Measurements from ENCODE around the gene TULP4. TPM values are rescaled to one million over a fixed set of nuclear protein-coding genes. Genes with fewer than 3 reads are reported as not detected.

The TULP4 gene
- total RNA-seq, 1 experiment from 2014 or later = 126 TPM

- intact Hi-C loops (cut with micrococcal nuclease; ENCODE audit: unreplicated experiment) = no loop called here
- POLR2A ChIA-PET = no interaction called here
Observed at GRCh38 chr6:158480989-158481388, 168.7 kb downstream of the TULP4 start.

GRCh38 chr6:158481690-158482473, 169.6 kb downstream of the TULP4 start:
- no peak for DNase-seq
- Mint-ChIP-seq H3K27ac (ENCODE audit: unreplicated experiment) (peak overlapping the region; percentile 11), H3K9me3 (ENCODE audit: unreplicated experiment) (no peaks in the 10 kb centered on the region), H3K4me1 (ENCODE audit: low read depth, unreplicated experiment) (peaks cover 3% of the 10 kb centered on the region), H3K36me3 (ENCODE audit: insufficient read depth, unreplicated experiment) (peaks cover 53% of the 10 kb centered on the region), H3K4me3 (ENCODE audit: unreplicated experiment) (no peak overlapping the region), H3K27me3 (ENCODE audit: insufficient read depth, unreplicated experiment) (no peaks in the 10 kb centered on the region)
- POLR2A ChIA-PET = no interaction called here
- Histone ChIP-seq H3K27me3 (replicated peaks; ENCODE audit: control insufficient read depth, insufficient read depth, low read length) (no peaks in the 10 kb centered on the region), H3K9me3 (no peaks in the 10 kb centered on the region), H3K4me1 (no peaks in the 10 kb centered on the region), H3K36me3 (ENCODE audit: control insufficient read depth, insufficient read depth, low read length) (no peaks in the 10 kb centered on the region; the same call in none of the 2 replicates), H3K4me3 (ENCODE audit: low read depth, low read length) (no peak overlapping the region)
- intact Hi-C loops (cut with micrococcal nuclease; ENCODE audit: unreplicated experiment) = no loop called here
- no TSS peak for BruUV-seq (replicated peaks)
- no peak for TF ChIP-seq CTCF (IDR thresholded peaks at IDR 0.05; ENCODE audit: insufficient read depth in 1 of 2, low read depth in 1 of 2, low read length in 1 of 2, severe bottlenecking in 1 of 2, unreplicated experiment in 1 of 2)
- CTCF ChIA-PET = no interaction called here

More at GRCh38 chr6:158480989-158481388, 168.7 kb downstream of the TULP4 start:
- H3K9me3 Mint-ChIP-seq (ENCODE audit: unreplicated experiment) = no peaks in the 10 kb centered on the region
- H3K27me3 Mint-ChIP-seq (ENCODE audit: insufficient read depth, unreplicated experiment) = no peaks in the 10 kb centered on the region
- no peaks in the 10 kb centered on the region; the same call in none of the 2 replicates for H3K36me3 ChIP-seq (ENCODE audit: control insufficient read depth, insufficient read depth, low read length)
- H3K4me3 ChIP-seq (ENCODE audit: low read depth, low read length) = no peak overlapping the region
- no peak for DNase-seq
- peaks cover 8% of the 10 kb centered on the region for H3K4me1 ChIP-seq
- no peak overlapping the region for H3K27ac Mint-ChIP-seq (ENCODE audit: unreplicated experiment)
- CTCF ChIA-PET = no interaction called here
- BruUV-seq (replicated peaks) = no TSS peak
- H3K4me3 Mint-ChIP-seq (ENCODE audit: unreplicated experiment) = no peak overlapping the region
- no peaks in the 10 kb centered on the region for H3K27me3 ChIP-seq (replicated peaks; ENCODE audit: control insufficient read depth, insufficient read depth, low read length)
- TF ChIP-seq CTCF (IDR thresholded peaks at IDR 0.05; ENCODE audit: insufficient read depth in 1 of 2, low read depth in 1 of 2, low read length in 1 of 2, severe bottlenecking in 1 of 2, unreplicated experiment in 1 of 2) = no peak
- H3K9me3 ChIP-seq = no peaks in the 10 kb centered on the region
- peaks cover 60% of the 10 kb centered on the region for H3K36me3 Mint-ChIP-seq (ENCODE audit: insufficient read depth, unreplicated experiment)
- peaks cover 11% of the 10 kb centered on the region for H3K4me1 Mint-ChIP-seq (ENCODE audit: low read depth, unreplicated experiment)

- Mint-ChIP-seq H3K9me3 (ENCODE audit: unreplicated experiment) (no peaks in the 10 kb centered on the region), H3K27me3 (ENCODE audit: insufficient read depth, unreplicated experiment) (no peaks in the 10 kb centered on the region), H3K4me3 (ENCODE audit: unreplicated experiment) (no peak overlapping the region), H3K27ac (ENCODE audit: unreplicated experiment) (no peak overlapping the region), H3K36me3 (ENCODE audit: insufficient read depth, unreplicated experiment) (peaks cover 37% of the 10 kb centered on the region), H3K4me1 (ENCODE audit: low read depth, unreplicated experiment) (no peaks in the 10 kb centered on the region)
- Histone ChIP-seq H3K4me1 (no peaks in the 10 kb centered on the region), H3K36me3 (ENCODE audit: control insufficient read depth, insufficient read depth, low read length) (no peaks in the 10 kb centered on the region; the same call in 1 of the 2 replicates), H3K27me3 (replicated peaks; ENCODE audit: control insufficient read depth, insufficient read depth, low read length) (no peaks in the 10 kb centered on the region), H3K4me3 (ENCODE audit: low read depth, low read length) (no peak overlapping the region), H3K9me3 (no peaks in the 10 kb centered on the region)
- ChIA-PET POLR2A (no interaction called here), CTCF (no interaction called here)
- no peak for TF ChIP-seq CTCF (IDR thresholded peaks at IDR 0.05; ENCODE audit: insufficient read depth in 1 of 2, low read depth in 1 of 2, low read length in 1 of 2, severe bottlenecking in 1 of 2, unreplicated experiment in 1 of 2)
- no peak for DNase-seq
- intact Hi-C loops (cut with micrococcal nuclease; ENCODE audit: unreplicated experiment) = no loop called here
- BruUV-seq (replicated peaks) = no TSS peak
Observed at GRCh38 chr6:158485431-158485830, 173.2 kb downstream of the TULP4 start.
